ENCODE measurements around the gene TAS2R16.
"Not testable (repeated sequence)": the region's sequence is repeated elsewhere in the genome, so short reads cannot be mapped to it uniquely, and the experiment has no call there.

Gene TAS2R16

DNA sequence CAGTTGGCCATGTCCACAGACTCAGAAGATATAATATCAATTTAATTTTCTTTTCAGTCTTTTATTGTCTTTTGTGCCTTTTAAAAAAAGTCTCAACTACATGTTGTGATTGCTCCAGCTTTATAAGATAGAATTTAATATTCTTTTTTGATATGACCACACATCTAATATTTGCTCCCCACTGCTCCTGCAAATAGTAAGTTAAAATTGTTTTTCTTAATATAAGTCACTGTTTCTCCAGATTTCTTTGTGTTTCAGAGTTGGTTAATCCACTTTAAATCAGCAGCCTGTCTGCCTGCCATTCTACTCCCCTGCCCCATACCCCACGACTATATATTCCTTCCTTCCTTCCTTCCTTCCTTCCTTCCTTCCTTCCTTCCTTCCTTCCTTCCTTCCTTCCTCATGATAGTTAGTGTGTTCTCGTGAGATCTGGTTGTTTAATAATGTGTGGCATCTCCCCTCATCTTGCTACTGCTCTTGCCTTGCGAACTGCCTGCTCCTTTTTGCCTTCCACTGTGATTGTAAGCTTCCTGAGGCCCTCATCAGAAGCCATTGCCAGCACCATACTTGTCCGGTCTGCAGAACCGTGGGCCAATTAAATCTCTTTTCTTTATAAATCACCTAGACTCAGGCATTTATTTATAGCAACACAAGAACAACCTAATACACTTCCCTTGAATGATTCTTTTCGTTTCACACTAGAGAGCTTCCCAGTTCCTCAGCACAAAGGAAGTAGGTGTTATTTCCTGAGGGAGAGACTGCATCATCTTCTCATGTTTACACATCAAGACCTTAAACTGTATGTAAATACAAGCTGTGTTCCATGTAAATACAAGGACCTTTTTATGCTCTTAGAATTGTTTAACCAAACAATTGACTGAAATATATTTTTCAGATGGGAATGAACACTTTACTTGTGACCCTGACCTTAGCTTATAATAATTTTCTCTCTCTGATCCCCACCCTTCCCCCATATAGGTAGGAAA is 24.5 kb downstream of the TAS2R16 start:
- DNase-seq: no peak

DNA sequence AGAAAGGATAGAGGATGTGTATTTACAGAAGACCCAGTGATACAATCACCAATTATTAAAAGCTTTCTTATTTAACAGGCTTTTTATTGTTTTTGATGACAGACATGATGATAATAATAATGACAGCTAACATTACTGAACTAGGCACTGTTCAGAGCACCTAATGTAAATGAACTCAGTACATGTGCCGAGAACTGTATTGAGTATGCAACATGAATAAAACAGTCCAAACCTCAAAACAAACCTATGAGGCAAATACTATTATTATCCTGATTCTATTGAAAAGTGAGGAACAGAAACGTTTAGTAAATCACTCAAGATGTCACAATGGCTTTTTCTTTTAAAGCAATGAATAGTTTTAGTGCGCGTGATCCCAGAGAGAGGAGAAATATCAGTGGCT is 27.1 kb downstream of the TAS2R16 start:
- no peak for DNase-seq

DNA sequence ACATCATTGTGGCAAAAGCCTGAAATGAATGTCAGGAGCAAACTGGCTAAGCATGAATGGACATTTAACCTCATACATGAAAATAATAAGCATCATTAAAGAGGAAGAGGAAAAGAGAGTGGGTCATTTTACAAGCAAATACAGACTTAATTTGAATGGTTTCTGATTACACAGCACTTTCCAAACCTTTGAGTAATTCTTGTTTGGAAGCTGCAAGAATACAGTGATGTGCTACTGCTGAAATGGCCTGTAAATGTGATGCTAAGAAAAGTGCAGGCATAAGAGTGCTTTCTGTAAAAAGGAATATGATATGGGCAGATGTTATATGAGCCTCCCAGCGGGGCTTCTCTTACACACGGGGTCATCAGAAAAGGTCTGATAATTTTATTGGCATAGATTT is 30.2 kb downstream of the TAS2R16 start:
- no peak for DNase-seq

DNA sequence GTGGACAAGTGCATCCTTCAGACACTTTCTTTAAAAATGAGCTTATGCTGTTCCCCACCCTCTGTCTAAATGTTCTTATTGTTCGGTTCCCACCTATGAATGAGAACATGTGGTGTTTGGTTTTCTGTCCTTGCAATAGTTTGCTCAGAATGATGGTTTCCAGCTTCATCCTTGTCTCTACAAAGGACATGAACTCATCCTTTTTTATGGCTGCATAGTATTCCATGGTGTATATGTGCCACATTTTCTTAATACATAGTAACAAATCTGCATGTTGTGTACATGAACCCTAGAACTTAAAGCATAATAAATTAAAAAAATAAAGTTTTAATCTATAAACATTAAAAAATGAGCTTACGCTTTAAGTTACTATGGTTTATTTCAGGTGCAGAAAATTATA is 41.8 kb downstream of the TAS2R16 start:
- not testable (repeated sequence) for DNase-seq

DNA sequence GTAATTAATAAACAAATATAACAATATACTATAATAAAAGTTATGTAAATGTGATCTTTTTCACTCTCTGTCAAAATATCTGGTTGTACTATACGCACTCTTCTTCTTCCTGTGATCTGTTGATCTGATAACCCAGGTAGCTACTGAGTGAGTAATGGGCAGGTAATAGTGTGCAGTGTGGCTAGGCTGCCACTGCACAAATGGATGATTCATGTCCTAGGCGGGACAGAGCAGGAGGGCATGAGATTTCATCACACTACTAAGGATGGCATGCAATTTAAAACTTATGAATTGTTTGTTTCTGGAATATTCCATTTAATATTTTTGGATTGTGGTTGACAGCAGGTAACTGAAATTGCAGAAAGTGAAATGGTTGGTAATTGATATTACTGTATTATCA is 44.5 kb downstream of the TAS2R16 start:
- no peak for DNase-seq

DNA sequence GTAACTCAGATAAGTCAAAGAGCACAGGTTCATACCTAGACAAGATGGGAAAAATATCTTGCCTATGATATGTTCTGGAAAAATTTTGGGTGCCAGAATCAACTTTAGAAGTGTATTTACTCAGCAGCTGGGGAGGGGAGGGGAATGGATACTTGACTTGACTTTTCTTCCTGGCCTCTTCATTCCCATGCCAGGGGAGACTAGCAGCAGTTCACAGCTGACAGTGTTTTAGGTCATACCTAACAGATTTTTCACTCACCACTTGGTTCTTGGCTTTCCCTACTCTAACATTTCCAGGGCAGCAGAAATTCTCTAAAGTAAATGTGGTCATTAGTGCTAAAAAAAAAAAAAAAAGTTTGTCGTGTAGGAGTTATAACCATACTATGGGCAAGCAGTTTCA is 46.3 kb downstream of the TAS2R16 start:
- DNase-seq: no peak
